ENCODE data around the gene FBN2.

Gene FBN2

DNA sequence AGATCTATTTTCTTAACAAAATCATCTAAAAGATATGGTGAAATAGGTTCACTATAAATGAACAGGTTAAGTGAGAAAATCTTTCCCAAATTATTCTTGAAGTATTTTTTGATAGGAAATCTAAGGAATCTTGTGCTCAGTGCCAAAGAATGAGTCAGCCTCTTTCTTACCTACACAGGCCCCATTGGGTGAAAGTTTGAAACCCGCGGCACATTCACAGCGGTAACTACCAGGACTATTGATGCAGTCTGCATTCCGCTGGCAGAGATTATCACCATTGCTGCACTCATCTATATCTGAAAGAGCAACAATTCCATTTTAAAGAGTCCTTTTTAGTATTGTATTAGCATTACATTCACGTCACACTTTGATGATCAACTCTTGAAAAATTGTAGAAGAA is 232.7 kb downstream of the FBN2 start:
- no peak for DNase-seq (ENCODE audit: low read depth)

DNA sequence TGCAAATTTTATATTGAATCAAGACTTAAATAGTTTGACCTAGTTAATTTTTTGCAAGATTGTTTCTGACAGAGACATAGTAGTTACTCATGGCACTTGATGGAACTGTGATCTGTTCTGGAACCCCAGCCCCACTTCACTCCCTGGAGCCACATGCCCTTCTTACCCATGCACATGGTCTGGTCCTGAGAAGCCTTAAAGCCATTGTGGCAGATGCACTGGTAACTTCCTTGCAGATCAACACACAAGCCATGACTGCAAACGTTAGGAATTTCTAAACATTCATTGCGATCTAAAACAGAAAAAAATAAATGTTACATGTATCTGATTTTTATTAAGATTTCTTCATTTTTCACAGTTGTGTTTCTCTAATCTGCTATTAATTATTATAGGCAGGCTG is 233.3 kb downstream of the FBN2 start:
- no peak for DNase-seq (ENCODE audit: low read depth)

DNA sequence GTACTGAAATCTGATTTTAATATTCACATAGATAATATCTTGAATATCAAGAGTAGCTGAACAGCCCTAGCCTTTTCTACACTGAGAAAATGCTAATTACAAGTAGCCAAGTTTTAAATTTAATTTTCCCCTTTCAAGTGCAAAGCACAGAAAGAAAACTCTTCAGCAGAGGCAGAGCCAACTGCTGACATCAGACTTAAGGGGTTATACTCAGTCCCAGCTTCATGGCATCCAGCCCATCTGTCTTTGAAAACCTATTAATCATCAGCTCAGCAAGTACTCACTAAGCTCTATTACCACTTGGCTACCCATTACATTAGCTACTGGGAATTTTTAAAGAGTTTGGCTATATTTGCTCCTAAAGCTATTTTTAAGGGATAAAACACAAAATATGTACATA is 234.0 kb downstream of the FBN2 start:
- no peak for DNase-seq (ENCODE audit: low read depth)

DNA sequence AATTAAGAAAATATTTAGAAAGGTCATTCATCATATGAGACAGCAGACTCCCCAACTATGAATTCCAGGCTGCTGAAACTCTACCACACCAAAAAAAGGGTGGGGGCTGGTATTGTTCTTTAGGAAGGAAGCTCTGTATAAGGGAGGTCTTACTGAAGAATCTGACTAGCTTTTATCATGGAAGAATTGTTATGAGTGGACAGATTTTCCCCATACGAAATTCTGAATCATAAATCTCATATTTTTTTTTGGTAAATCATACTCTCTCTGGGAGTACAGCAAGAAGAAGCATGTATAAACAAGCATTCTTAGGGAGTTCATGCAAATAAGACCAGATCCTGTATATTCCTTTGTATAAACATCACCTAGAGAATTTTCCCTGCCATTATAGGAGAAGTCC is 234.5 kb downstream of the FBN2 start:
- DNase-seq (ENCODE audit: low read depth): no peak

DNA sequence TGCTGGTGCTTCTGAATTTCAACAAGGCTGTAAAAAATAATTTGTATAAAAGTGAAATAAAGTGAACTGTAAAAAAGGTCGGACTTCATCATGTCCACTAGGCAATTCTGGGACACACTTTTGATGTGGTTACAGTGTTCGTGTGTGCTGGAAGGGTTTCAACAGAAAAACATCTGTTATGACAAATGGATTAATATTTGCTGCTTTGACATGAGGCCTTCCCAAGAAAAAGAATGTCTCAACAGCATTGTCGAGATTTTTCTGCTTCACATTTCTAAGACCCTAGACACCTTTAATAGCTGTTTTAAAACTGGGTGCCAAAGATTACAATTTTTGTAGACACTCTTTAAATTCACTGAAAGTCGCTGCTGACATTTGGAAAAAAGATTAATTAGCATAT is 237.9 kb downstream of the FBN2 start:
- no peak for DNase-seq (ENCODE audit: low read depth)

DNA sequence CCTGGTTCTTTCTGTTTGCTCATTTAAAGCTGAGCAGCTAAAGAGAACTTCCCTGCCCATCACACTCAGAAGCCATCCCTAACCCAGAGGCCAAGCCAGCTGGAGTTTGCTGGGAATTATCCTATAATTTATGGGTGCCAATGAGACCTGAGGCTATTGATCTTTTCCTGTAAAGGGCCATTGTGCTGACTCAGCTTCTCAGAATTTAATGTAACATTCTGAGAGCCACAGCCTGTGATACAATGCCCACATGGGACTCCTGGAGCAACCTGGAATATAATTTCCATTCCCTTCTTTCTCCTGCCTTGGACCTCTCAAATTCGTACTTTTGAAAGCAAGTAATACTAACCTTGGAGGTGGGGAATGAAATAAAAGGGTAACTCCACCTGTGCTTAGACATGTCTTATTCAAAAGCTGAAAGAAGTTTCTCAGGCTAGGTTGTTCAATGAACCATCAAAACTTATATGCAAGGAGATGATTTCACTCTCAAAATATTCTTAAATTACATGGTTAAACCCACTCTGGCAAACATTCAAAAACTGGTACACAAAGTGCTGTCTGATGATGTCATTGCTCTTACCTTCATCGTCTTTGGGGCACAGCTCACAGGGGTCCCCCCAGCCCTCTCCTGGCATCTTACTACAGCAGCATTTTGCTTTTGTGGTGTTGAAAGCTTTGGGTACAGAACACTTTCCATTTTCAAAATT is 247.7 kb downstream of the FBN2 start:
- DNase-seq (ENCODE audit: low read depth): no peak

DNA sequence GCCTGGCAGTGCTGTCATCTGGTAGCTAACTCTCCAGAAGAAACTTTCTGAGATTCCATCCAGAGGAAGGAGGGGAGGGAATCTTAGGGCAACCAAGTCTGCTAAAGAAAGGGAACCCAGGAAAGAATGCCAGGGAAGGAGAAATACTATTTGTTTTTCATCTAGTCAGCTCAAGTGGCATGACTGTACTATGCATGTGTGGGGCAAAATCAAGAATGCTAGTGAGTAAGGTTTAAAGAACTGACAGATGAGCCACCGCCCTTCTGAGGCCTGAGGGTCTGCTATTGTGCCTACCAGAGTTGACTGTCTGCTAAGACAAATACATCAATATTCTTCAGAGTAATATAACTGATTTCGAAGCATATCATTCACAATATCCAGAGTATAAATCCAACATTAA is 250.3 kb downstream of the FBN2 start:
- no peak for DNase-seq (ENCODE audit: low read depth)

DNA sequence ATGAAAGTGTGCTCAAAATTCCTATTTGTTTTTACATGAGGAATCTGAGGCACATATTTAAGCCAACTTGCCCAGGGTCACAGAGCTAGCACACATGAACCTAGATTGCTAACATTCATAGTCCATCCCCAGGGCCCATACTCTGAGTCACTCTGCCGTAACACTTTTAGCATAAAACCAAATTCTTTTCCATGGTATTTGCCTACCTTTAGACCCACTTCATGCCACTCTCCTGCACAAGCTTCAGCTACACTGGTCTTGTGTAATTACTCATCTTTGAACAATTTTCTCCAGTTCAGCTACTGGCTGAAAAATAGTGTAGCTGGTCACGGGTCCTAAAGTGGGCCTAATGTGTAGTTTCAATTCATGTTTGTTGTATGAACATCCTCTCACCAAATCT is 253.8 kb downstream of the FBN2 start:
- no peak for DNase-seq (ENCODE audit: low read depth)

DNA sequence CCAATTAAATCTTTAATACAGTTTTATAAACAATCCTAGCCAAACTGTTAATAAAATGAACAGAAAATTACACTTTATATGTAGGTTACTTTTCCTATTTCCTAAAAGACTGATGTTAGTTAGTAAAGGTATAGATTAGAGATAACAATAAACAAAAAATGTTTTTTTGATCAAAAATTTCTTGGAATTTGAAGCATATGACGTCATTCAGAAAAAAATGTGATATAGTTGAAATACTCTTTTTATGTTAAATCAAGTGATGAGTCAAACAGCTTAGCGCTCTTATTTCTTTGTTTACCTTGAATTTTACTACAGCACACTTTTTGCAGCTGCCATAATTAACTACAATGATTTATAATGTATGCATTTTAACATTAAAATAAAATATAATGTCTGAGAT is 258.7 kb downstream of the FBN2 start:
- no peak for DNase-seq (ENCODE audit: low read depth)

DNA sequence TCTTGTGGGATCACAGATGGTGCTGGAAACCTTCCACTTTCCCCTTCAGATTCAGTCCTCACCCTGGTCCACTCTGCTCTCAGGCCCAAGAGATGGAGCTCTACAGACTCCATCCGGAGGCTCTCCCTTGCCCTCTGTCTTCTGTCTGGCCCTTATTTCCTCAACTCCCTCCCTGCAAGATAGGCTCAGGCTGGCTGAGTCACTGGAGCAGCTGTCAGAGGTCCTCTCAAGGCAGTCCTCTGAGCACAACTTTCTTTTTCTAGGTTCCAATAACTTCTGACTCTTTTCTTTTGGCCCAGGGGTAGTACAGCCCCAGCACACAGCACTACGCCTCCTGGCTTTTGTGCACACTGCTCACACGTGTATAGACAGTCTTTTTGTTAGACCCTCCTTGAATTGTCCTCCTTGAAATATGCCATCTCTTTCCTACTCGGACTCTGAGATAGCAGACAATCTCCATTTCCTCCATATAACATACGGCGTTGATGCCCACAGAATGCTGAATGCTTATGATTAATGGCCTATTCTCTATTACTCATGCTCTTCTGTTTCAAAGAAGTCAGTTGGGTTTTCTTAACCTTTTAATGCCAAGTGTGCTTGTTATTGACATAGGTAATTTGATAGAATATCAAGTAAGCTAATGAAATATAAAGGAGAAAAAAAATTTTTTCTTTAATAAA is 261.4 kb downstream of the FBN2 start:
- DNase-seq (ENCODE audit: low read depth): no peak

DNA sequence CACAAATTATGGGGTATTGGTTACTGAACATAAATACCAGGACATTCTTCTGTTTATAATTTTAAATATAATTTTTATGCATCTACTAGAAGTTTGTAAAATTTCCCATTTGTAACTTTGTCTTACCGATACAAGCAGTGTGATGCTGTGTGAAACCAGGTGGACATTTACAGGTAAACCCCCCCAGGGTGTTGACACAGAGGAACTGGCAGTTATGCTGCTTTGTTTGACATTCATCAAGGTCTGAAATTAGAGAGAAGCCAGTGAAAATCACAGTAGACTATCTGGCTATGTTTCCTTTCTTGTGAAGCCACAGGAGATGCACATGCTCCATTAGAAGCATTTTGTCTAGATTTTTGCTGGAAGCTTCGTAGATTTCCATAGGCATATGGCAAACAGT is 263.6 kb downstream of the FBN2 start:
- no peak for DNase-seq (ENCODE audit: low read depth)

DNA sequence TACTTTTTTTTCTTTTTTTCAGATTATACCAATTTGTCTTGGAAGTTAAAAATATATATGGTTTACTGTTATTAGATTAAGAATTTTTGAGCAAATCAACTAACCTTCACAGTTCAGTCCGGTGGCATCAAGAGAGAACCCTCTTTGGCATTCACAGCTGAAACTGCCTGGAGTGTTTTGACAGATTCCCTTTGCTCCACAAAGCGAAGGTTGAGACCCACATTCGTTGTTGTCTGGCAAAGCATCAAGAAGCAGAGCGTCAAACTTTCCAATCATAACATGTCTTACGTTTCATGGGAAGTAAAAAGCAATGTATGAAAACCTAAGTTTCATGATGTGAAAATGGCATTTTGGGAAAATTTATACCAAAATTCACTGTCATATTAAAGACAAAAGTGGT is 264.3 kb downstream of the FBN2 start:
- no peak for DNase-seq (ENCODE audit: low read depth)

DNA sequence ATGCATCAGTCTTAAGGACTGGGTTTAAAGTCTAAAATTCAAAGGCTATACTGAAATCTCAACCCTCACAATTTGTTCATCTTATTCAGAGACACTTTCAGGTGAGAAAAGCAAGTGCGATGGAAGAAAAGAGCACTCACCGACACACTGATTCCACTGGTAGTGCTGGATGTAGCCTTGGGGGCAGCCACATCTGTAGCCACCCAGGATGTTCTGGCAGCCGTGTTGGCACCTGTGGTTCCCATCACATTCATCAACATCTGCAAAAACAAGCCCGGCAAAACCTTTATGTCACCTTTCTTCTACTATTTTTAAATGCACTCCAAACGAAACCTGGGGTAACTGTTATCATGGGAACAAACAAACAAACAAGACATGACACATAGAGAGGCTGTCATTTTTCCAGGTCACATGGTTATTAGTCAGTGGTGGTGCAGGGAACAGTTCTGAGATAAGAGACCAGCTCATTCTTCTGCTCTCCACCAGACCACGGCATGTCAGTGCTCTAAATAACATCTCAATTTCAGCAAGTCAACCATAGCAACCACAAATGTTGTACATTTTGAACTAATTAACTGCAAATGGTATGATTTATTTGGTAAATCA is 266.1 kb downstream of the FBN2 start:
- no peak for DNase-seq (ENCODE audit: low read depth)

DNA sequence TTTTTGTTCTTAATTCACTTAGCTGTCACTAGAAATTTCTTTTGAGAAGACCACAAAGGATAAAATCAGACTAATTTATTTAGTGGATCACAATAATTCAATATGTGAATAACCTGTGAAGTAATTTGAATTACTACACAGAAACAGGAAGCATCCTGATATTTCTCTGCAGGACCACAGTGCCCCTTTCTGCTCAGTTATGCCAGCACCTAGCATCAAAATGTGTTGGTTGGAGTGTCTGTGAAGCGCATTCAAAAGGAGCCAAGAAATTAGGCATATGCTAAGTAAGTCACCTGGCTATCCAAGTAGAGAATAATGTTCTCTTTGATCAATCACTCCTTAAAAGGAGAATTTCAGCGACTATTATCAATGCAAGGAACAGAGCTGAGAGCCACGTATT is 267.0 kb downstream of the FBN2 start:
- no peak for DNase-seq (ENCODE audit: low read depth)

DNA sequence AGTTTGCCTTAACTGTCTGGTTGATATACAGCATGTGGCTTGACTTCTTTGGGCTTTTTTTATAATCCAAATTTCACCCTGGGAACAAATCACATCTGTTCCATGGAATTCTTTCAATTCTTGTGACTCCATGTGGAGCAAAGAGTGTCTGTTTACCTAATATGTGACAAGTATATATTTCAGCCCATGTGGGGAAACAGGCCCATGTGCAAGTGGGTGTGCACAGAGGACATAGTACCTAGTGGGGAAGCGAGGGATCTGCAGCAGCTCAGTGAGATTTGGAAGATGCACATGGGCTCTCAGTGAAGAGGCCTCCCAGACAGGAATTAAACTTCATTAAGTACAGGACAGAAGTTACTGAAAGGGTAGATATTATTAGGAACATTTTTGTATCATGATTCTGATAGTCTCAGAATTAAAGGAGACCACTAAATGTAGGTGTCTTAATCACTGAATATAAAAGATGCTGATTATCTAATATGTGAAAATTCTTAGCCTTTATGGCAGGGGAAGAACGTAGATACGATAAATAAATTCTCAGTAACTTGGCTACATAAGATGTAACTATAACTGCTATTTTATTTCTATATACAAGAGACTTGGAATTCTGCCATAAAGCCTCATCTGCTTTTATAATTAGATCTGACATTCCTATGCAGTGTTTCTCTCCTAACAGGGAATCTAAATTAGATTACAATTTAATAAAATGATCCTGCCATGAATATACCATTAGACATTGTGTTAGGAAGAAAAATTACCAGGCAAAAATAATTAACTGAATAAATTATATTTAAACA is 273.3 kb downstream of the FBN2 start:
- DNase-seq (ENCODE audit: low read depth): no peak

DNA sequence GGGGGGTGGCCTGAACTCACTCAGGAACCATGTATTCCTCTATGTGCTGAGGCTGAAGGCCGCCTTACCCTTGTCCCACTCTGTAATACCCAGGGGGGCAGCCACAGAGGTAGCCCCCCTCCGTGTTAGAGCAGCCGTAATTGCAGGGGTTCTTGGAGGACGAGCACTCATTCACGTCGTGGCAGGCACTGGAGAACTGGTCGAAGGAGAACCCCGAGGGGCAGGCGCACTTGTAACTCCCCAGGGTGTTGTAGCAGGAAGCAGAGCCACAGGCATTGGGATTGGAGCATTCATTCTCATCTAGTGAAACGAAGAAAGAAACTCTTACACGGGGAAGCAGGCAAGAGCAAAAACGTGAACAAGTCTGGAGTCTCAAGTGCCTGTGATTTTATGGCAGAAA is 274.7 kb downstream of the FBN2 start:
- no peak for DNase-seq (ENCODE audit: low read depth)

DNA sequence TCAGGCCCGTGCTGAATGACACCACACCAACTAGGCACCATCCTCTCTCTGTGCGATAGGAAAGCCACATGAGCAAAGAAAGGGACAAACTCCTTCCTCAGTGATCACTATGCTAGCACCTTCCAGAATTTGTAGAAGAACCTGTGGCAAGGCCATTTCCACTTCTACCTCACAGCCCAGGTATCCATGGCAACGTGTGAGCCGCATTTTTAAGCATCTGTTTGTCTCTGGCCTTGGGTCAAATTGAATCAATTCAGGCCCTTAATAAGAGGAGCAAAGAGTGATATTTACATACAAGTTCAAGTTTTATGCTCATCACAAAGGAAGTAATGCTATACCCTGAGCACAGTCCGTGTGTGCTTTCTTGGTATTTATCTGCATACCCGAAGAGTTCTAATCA is 275.1 kb downstream of the FBN2 start:
- no peak for DNase-seq (ENCODE audit: low read depth)

DNA sequence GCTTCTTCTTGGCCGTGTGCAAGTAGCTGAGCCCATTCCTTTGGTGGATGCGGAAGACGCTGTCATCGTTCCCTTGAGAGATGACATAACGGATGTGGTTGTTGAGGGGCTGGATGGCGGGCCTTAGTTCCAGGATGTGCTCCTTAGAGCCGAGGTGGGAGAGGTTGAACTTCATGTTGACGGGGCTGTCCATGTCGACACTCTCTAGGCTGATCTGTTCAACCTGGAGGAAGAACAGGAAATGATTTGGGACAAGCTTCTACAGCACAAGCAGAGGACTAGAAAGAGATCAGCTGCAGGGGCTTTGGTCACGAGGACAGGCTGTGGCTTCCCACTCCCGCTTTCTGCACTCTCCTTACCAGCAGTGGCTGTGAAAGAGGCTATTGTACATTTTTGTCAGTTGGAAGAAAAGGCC is 278.4 kb downstream of the FBN2 start:
- DNase-seq (ENCODE audit: low read depth): no peak

DNA sequence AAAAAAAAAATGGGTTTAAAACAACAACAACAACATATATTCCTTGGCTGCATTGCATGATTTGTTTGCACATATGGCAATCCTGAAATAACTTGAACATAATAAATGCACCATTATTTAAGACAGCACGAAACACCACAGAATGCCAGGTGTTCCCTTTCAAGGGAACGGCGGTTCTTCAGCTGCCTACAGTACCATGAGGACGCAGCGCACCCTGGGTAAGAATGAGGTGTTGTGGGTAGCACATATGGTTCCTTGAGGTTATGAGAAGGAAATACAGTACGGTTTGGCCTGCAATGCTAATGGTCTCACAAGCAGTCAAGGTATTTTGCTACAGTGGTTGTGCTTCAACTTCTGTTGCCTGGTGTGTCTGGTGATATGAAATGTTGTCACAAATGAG is 279.7 kb downstream of the FBN2 start:
- no peak for DNase-seq (ENCODE audit: low read depth)

DNA sequence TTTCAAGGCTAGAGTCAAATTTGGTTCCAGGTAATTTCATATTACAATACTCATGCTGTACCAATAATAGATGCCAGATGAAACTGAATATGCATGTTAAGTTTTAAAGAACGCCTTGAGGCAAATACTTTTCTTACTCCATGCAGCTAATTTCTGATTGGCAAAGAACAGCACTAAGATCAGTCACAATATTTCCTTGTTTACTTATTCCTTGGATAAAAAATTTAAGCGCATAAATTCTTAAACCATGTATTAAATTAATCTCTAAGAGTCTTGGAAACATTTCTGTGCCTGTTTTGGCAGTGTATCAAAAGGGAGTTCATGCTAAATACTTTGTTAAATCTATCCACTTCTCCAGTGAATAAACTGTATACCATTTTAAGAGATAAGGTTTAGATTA is 281.0 kb downstream of the FBN2 start:
- DNase-seq (ENCODE audit: low read depth): no peak

DNA sequence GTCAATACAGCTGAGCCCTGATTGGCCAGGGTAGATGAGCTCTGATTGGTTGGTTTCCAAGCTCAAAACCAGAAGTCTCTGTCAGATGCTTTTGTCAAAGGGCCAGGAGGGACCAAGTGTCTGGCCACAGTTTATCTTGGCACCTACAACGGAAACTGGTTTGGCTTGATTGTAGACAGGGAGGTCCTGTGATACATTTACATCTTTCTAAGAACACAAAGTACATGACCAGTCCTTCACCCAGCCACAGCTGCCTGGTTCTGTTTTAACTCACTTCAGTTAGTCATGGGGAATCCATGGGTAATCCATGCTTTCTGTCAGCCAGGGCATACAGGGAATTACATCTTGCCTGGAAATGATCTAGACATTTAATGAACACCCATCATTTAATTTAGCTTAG is 283.3 kb downstream of the FBN2 start:
- no peak for DNase-seq (ENCODE audit: low read depth)

DNA sequence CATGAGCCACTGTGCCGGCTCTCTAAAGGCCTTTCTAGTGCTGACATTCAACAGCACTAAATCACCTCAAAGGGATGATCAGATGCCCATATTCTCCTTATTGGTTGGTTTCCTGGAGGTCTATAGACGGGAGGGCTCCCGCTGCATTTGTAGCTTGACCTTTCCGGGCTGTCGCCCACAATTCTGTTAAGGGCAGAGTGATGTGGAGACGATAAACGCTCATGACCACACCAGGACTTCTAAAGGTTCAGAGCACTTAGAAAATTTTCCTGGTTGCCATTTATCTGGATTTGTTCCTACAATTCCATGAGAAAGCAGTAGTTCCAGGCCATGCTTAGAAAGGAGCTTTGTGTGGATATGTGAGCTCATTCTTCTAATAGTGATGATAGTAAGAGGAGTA is 284.2 kb downstream of the FBN2 start:
- no peak for DNase-seq (ENCODE audit: low read depth)

DNA sequence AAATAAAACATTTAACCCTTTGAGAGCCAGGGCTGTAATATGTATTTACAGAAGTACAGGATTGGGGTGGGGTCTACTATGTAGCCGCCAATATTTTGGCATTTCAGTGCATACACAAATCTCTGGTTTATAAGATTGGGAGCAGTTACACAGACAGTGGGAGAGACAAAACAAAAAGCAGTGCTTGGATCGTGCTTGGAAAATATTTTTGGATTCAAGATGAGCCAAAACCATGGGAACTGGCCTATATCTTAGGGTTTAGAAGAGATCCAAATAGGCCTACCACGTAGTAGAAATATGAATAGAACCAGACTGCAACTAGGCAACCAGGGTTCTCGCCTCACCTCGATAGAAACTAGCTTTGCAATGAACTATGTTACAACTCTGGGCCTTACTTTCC is 284.9 kb downstream of the FBN2 start:
- DNase-seq (ENCODE audit: low read depth): no peak

Measured in activated T-helper 9 cell treated with anti-CD3 and anti-CD28 coated beads, Interleukin-2, amount 50 U/mL, for 16 hours (primary cell).